HuH-7 (cell line): Measurements from ENCODE around the gene SULT6B1.
"Not testable (repeated sequence)": the region's sequence is repeated elsewhere in the genome, so short reads cannot be mapped to it uniquely, and the experiment has no call there.

ENCODE experiments used
- DNase-seq: peaks from one replicate; pipeline ENCODE4 v3.0.0; 2011; ENCODE audit warnings: low spot score

The SULT6B1 gene, protein sequence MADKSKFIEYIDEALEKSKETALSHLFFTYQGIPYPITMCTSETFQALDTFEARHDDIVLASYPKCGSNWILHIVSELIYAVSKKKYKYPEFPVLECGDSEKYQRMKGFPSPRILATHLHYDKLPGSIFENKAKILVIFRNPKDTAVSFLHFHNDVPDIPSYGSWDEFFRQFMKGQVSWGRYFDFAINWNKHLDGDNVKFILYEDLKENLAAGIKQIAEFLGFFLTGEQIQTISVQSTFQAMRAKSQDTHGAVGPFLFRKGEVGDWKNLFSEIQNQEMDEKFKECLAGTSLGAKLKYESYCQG

GRCh38 chr2:37188570-37188969 lies at the start of gene SULT6B1:
Gene SULT6B1, minus strand, starts transcription at chr2:37188670. Its CDS starts 30 bp downstream, at chr2:37188640.
- DNase-seq, result no peak

DNA sequence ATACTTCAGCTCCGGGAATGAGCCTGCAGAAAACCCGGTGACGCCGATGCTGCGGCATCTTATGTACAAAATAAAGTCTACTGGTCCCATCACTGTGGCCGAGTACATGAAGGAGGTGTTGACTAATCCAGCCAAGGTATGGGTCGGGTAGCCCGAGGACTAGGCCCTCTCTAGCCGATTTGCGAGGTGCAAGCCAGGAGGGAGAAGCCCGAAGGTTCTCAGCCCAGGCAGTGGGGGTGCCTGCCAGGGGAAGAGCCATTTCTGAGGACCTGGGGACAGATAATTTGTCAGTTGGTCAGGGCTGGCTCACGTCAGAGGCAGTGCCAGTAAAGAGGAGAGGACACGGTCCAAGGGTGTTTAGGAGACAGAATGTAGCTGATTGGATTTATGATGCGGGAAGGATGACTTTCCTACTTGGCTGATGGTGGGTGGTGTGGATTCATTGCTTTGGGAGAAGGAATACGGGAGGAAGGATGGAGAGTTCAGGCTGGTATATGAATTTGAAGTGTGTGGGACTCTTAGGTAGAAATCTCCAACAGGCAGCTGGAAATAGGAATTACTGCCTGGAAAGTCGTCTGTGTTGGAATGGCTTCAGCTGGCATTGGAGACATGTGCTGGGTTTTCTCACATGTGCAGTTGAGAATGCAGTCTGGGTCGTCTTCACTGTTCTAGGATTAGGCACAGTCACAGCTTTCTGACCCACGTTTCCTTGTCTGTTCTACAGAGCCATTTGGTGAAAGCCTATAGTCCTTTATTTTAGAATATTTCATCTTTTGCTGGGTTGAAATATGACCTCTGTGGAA lies 43.9 kb upstream of the SULT6B1 start:
- DNase-seq, result no peak

DNA sequence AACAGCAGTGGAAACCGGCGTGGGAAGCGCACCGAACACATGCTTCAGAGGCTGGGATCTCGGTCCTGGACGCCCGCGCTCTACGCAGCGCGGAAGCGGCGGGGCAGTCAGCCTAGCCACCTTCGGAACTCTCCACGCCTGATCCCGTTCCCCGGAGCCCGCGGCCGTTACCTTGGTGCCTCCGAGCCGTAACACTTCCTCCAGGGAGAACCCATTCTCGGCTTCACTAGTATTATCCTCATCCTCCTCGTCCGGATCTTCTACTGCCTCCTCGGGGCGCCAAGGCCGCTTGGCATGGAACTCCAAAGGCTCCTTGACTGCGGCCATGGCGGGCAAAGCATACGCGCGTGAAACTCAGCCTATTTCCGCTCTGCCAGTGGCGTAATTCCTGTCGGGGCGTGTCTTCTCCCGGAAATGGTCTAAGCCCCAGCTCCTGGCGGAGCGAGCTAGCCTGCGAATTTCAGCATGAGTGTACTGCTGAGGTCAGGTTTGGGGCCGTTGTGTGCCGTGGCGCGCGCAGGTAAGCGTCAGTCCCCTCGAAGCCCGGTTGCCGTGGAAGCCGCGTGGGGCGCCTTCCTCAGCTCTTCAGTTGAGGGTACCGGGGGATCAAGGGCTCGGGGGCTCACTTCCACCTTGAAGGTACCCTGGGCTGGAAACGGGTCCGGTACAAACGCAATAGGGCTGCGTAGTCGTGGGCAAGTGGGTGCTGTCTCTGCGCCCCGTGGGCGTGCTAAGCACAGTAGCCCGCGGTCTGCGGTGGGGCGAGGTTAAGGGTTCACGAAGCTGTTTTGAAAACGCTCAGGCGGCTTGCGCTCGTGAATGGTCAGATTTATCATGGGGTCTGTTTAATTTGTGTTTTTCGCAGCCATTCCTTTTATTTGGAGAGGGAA lies 43.0 kb upstream of the SULT6B1 start, which contains the start of the genes CEBPZ and NDUFAF7:
Gene CEBPZ, minus strand, starts transcription at position 356 of the 890 bp plus-strand sequence. Its CDS starts 29 bp downstream, at position 327.
Gene NDUFAF7, plus strand, starts transcription at position 418 of the 890 bp plus-strand sequence. Its CDS starts 48 bp downstream, at position 466.
- peak; percentile 80 for DNase-seq

DNA sequence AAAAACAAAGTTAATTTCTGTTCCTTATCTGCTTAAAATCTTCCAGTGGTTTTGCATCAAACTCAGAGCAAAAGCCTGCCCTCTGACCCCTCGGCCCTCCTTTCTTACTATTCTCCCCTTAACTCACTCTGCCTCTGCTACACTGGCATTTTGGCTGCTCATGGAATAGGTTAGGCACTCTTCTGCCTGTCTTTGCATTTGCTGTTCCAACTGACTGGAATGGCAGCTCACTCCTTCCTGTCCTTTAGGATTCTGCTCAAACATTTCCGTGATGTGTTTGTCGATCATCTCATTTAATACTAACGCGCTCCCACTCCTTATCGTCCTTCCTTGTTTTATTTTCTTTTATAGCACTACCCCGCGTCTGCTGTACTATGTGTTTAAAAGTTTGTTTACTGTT lies 42.1 kb upstream of the SULT6B1 start:
- DNase-seq, result no peak

DNA sequence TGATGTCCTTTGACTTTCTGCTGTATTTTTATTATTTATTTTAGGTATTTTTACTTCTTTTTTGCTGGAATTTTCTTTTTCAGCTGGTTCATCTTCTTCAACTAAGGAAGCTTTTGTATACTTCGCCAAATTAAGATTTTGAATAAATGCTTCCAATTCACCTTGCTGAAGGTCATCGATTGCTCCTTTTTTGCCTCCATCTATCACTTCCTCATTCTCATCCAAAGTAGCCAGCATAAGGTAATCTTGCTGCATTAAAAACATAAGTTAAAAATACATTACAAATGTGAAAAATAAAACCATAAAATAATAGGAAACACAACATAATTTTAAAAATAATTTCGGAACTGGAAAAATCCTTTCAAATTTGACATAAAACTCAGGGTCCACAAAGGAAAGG lies 40.3 kb upstream of the SULT6B1 start:
- DNase-seq, result no peak

- DNase-seq, result no peak
Observed at GRCh38 chr2:37226863-37227262, 38.4 kb upstream of the SULT6B1 start.

DNA sequence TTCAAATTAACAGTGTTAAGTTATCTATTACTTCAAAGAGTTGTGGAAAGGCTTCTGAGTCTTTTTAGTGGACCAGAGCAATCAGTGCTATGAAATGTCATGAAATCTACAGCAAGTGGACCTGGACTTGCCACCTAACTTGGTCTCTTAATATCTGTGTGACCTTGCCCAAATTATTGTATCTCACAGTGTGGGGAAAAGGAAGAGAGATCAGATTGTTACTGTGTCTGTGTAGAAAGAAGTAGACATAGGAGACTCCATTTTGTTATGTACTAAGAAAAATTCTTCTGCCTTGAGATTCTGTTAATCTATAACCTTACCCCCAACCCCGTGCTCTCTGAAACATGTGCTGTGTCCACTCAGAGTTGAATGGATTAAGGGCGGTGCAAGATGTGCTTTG lies 36.7 kb upstream of the SULT6B1 start:
- not testable (repeated sequence) for DNase-seq

DNA sequence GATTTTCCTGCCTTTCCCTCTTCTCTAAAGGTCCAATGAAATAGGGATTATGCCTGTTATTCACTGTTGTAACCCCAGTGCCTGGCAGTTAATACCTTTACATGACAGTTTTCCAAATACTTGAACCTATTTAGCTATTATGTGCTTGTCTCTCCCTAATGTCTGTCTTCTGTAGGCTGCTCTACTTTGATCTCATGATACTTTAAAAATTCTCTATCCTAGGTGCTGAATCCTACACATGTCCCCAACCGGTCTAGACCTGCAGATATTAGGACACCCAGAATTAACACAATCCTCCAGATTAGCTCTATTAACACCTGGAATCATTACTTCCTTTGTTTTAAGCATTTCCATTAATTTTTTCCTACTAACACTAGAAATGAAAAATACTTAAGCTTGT lies 35.6 kb upstream of the SULT6B1 start:
- no peak for DNase-seq

GRCh38 chr2:37223131-37223530 lies 34.7 kb upstream of the SULT6B1 start:
- DNase-seq, result no peak

GRCh38 chr2:37219046-37219445 lies 30.6 kb upstream of the SULT6B1 start:
- DNase-seq, result no peak

- DNase-seq, result no peak
Observed at GRCh38 chr2:37215250-37215649, 26.8 kb upstream of the SULT6B1 start.

- DNase-seq, result no peak
Observed at GRCh38 chr2:37211939-37212338, 23.5 kb upstream of the SULT6B1 start.

- no peak for DNase-seq
Observed at GRCh38 chr2:37211212-37211611, 22.7 kb upstream of the SULT6B1 start.

GRCh38 chr2:37206760-37207159 lies 18.3 kb upstream of the SULT6B1 start:
- DNase-seq, result not testable (repeated sequence)

GRCh38 chr2:37205689-37206341 lies 17.3 kb upstream of the SULT6B1 start:
- DNase-seq, result no peak

- DNase-seq, result not testable (repeated sequence)
Observed at GRCh38 chr2:37205071-37205661, 16.7 kb upstream of the SULT6B1 start.

- no peak for DNase-seq
Observed at GRCh38 chr2:37203708-37204107, 15.2 kb upstream of the SULT6B1 start.

GRCh38 chr2:37201766-37202165 lies 13.3 kb upstream of the SULT6B1 start:
- DNase-seq, result no peak

DNA sequence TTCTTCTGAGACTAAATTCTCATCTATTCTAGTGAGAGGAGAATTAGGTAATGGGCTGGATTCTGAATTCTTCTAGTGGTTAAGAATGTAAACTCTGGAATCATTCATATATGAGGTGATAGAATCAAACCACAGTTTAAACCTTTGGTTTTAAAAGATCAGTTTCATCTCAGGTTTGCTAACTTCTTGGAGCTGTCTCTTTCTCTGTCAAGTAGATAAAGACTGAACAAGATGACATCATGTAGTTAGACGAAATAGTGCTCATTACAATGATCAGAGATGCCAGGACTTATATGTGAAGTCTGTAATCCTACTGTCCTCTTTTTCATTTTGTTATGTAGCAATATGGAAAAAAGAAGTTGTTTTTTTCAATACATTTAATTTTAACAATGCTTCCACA lies 12.7 kb upstream of the SULT6B1 start:
- no peak for DNase-seq

GRCh38 chr2:37198681-37199065 lies 10.2 kb upstream of the SULT6B1 start:
- no peak for DNase-seq
